Activated CD4-positive, alpha-beta memory T cell treated with anti-CD3 and anti-CD28 coated beads for 36 hours (primary cell): ENCODE measurements around the gene WDR62. TPM values are rescaled to one million over a fixed set of nuclear protein-coding genes. Genes with fewer than 3 reads are reported as not detected.
A peak's percentile ranks its signal among the peaks of the same experiment; 100 is the strongest.
"Not testable (repeated sequence)": the region's sequence is repeated elsewhere in the genome, so short reads cannot be mapped to it uniquely, and the experiment has no call there.

Source experiments
- CTCF ChIA-PET: fragments of 350-600 bp; sonication (Branson Sonifier 250); formaldehyde crosslinking; loops from one replicate; lab custom pipeline; 2021; ENCODE audit warnings: antibody characterized with exemption, inconsistent platforms; lab: Charles Lee
- POLR2A ChIA-PET: fragments of 350-600 bp; sonication (Branson Sonifier 250); formaldehyde crosslinking; loops from one replicate; lab custom pipeline; 2021; ENCODE audit warnings: antibody characterized with exemption; lab: Charles Lee
- DNase-seq: peaks from one replicate; pipeline ENCODE4 v3.0.0-alpha.2; 2020
- H3K27ac Mint-ChIP-seq: one replicate; pipeline ENCODE4 v1.8.0; 2021; ENCODE audit warnings: mixed read lengths
- H3K27me3 Mint-ChIP-seq: one replicate; pipeline ENCODE4 v1.8.0; 2021; ENCODE audit warnings: mixed read lengths
- H3K36me3 Mint-ChIP-seq: one replicate; pipeline ENCODE4 v1.8.0; 2021; ENCODE audit warnings: mixed read lengths
- H3K4me1 Mint-ChIP-seq: one replicate; pipeline ENCODE4 v1.8.0; 2021; ENCODE audit warnings: low read depth, mixed read lengths
- H3K4me3 Mint-ChIP-seq: one replicate; pipeline ENCODE4 v1.8.0; 2021; ENCODE audit warnings: mild to moderate bottlenecking, mixed read lengths
- H3K9me3 Mint-ChIP-seq: one replicate; pipeline ENCODE4 v1.8.0; 2021; ENCODE audit warnings: mixed read lengths
- intact Hi-C: fragments of 100-400 bp; cut with micrococcal nuclease; formaldehyde crosslinking; loops from one replicate; pipeline ENCODE4 v1.15.1; 2023
- total RNA-seq, 2 experiments: library from RNA; stranded (reverse); gene quantifications; one replicate each; pipeline ENCODE4 v1.2.3, GENCODE V29; 2021

Gene WDR62
- total RNA-seq, 2 experiments from 2014 or later = 16.8 to 17.7 TPM

DNA sequence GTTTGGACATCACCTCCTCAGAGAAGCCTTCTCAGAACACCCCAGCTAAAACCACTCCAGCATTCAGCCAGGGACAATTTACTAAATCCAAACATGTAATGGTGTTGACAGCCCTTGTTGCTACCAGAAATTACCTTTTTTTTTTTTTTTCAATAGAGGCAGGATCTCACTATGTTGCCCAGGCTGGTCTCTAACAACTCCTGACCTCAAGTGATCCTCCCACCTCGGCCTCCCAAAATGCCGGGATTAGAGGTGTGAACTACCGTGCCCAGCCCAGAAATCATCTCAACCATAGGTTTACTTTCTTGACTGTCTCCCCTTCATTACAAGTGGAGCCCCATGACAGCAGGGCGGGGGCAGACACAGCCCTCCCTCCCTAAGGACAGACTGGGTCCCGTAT, 31.3 kb upstream of the WDR62 start:
- Mint-ChIP-seq H3K27ac (no peak overlapping the region), H3K9me3 (no peaks in the 10 kb centered on the region), H3K4me3 (no peak overlapping the region), H3K27me3 (no peaks in the 10 kb centered on the region), H3K4me1 (no peaks in the 10 kb centered on the region), H3K36me3 (peaks cover 15% of the 10 kb centered on the region)
- intact Hi-C loops = loop anchor here (10.0 kb wide), 1 partner anchor 919 kb away; no protein-coding TSS in a partner anchor
- ChIA-PET CTCF (no interaction called here), POLR2A (no interaction called here)
- no peak for DNase-seq

DNA sequence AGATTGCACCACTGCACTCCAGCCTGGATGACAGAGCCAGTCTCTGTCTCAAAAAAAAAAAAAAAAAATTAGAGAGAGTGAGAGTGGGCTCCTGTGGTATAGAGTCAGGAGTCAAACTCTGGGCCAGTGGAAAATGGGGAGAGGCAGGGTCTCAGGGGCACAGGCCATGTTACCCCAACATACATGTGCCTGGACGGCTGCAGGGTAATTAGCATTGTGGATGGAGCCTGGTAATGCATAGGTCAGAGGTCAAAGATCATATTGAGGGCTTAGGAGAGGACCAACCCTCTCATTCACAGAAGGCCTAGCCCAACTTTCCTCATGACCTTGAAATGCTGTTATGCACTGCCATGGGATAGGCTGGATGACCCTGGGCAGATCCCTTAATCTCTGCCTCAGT, 29.2 kb upstream of the WDR62 start:
- no peak for DNase-seq
- no peak overlapping the region for H3K27ac Mint-ChIP-seq
- H3K27me3 Mint-ChIP-seq = no peaks in the 10 kb centered on the region
- intact Hi-C loops = loop anchor here (10.0 kb wide), 1 partner anchor 921 kb away; no protein-coding TSS in a partner anchor
- ChIA-PET CTCF (no interaction called here), POLR2A (no interaction called here)
- H3K36me3 Mint-ChIP-seq = peaks cover 22% of the 10 kb centered on the region
- H3K4me3 Mint-ChIP-seq = no peak overlapping the region
- H3K9me3 Mint-ChIP-seq = no peaks in the 10 kb centered on the region
- no peaks in the 10 kb centered on the region for H3K4me1 Mint-ChIP-seq

DNA sequence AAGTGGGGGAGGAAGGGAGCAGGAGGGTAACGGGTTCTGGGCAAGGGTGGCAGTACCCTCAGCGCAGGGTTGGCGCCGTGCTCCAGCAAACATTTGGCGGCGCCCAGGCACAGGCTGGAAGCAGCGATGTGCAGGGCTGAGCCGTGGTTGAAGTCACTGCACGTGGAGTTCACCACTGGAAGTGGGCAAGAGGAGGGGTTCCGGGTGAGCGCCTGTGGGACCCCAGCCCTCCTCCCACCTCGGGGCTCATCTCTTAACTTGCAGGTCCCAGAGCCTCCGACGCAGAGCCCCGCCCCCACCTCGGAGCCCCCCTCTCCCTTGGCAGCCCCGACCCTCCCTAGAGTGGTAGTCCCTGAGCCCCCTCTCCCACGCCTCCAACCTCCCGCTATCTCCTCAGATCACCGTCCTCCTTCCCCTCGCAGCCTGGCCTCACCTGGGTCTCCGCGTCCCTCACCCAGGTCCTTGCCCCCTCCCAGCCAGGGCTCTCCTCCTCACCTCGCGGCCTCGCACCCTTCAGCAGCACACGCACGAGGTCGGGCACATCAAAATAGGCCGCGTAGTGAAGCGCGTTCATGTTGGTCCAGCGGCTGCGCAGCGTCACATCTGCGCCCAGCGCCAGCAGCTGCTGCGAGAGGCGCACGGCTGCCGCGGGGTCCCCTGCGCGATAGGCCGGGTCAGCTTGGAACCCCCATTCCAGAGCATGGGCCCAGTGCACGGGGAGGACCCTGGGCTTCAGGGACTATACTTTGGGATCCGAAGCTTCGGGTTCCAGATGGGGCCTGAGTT, 28.4 kb upstream of the WDR62 start:
- DNase-seq = no peak
- Mint-ChIP-seq H3K9me3 (no peaks in the 10 kb centered on the region), H3K4me1 (no peaks in the 10 kb centered on the region), H3K36me3 (peaks cover 21% of the 10 kb centered on the region), H3K27ac (no peak overlapping the region), H3K4me3 (no peak overlapping the region), H3K27me3 (no peaks in the 10 kb centered on the region)
- CTCF ChIA-PET = no interaction called here
- POLR2A ChIA-PET = no interaction called here
- intact Hi-C loops = loop anchor here (10.0 kb wide), 1 partner anchor 921 kb away; no protein-coding TSS in a partner anchor

DNA sequence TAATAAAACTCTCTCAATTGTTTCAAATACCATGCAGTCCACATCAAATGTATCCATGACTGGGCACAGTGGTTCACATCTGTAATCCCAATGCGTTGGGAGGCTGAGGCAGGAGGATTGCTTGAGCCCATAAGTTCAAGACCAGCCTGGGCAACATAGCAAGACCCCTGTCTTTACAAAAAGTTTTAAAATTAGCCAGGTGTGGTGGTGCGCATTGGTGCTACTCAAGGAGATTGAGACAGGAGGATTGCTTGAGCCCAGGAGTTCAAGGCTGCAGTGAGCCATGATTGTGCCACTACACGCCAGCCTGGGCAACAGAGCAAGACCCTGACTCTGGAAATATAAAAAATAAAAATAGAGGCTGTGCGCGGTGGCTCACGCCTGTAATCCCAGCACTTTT, 27.0 kb upstream of the WDR62 start:
- Mint-ChIP-seq H3K9me3 (no peaks in the 10 kb centered on the region), H3K27me3 (no peaks in the 10 kb centered on the region), H3K4me3 (no peak overlapping the region), H3K27ac (no peak overlapping the region), H3K36me3 (peaks cover 24% of the 10 kb centered on the region), H3K4me1 (peaks cover 5% of the 10 kb centered on the region)
- CTCF ChIA-PET = no interaction called here
- intact Hi-C loops = loop anchor here (10.0 kb wide), 1 partner anchor 923 kb away; no protein-coding TSS in a partner anchor
- POLR2A ChIA-PET = no interaction called here
- no peak for DNase-seq

DNA sequence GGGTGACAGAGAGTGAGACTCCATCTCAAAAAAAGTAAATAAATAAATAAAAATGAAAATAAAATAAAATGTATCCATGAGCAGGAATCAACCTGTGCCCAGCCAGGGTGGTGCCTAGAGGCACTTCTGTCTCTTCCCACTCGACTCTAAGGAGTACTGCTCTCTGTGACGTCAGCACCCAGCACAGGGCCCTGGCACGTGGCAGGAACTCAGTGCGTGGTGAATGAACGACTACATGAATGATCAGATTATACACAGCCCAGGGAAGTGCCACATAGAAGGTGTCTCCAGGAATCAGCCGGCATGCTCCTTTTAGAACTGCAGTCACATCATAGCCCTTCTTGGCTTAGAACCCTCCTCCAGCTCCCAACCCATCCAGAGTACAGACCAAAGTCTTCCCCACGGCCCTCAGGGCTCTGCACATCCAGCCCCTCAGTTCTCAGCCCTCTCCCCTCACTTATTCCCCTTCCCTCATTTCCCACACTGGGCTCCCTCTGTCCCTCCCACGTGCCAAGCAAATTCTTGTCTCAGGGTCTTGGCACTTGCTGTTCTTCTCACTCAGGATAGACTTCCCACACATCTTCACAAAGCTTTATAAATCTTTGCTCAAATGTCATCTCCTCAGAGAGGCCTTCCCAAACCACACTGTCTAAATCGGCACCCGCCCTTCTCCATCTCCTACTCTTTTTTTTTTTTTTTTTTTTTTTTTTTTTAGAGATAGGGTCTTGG, 26.2 kb upstream of the WDR62 start:
- intact Hi-C loops = loop anchor here (10.0 kb wide), 1 partner anchor 924 kb away; no protein-coding TSS in a partner anchor

DNA sequence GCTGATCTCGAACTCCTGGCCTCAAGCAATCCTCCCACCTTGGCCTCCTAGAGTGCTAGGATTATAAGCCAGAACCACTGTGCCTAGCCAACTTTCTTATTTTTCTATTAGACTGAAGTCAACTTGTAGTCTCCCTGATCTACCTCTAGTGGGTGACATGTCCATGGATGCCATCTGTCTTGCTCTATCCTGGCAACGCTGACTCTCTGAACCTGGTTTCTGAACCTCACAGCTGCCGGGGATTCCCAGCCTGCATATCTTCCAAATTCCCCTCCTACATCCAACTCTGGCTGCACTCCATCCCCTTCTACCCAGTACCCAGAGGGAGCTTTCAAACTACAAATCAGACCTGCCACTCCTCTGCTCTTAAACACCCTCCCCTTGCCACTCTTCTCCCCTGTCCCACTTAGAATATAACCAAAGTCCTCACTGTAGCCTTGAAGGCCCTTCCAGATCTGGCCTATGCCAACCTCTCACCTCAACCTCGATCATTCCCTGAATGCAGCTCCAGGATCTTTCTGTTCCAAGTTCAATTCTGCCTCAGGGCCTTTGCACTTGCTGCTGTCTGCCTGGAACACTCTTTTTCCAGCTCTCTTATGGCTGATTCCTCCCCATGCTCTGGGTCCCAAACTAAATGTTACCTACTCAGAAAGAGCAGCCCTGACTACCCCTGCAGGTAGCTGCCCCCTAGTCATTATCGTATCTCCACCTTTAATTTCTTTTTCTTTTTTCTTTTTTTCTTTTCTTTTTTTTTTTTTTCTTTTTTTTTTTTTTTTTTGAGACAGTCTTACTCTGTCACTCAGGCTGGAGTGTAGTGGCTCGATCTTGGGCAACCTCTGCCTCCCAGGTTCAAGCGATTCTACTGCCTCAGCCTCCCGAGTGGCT, 24.2 kb upstream of the WDR62 start:
- Mint-ChIP-seq H3K9me3 (no peaks in the 10 kb centered on the region), H3K27me3 (no peaks in the 10 kb centered on the region), H3K27ac (no peak overlapping the region), H3K4me3 (no peak overlapping the region), H3K4me1 (peaks cover 24% of the 10 kb centered on the region), H3K36me3 (peaks cover 29% of the 10 kb centered on the region)
- no peak for DNase-seq
- ChIA-PET CTCF (no interaction called here), POLR2A (interaction anchor here (0.6 kb wide), 1 partner anchor 13 kb away, joined by 3 read pairs; no protein-coding TSS in a partner anchor)
- intact Hi-C loops = no loop called here

More for the DNA sequence above, 26.2 kb upstream of the WDR62 start:
- Mint-ChIP-seq H3K4me1 (peaks cover 10% of the 10 kb centered on the region), H3K9me3 (no peaks in the 10 kb centered on the region), H3K27me3 (no peaks in the 10 kb centered on the region), H3K27ac (no peak overlapping the region), H3K36me3 (peaks cover 19% of the 10 kb centered on the region), H3K4me3 (no peak overlapping the region)
- CTCF ChIA-PET = no interaction called here
- DNase-seq = no peak
- POLR2A ChIA-PET = interaction anchor here (0.8 kb wide), 1 partner anchor 33 kb away, joined by 3 read pairs; no protein-coding TSS in a partner anchor

DNA sequence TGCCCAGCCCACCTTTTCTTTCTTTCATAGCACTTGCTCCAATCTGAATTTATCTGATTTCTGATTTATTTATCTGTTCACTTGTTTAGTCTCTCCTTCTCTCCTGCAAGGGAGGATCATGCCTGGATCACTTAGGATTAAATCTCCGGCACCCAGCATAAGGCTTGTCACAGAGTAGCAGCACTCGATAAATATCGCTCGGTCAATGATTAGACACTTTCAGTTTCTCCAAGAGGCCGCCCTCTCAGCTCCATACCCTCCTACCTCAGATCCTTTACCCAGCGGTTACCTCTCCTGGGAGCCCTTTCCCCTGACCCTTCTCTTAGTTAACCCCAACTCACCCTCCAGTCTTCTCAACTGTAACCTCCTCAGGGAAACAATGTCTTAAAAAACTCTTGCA, 23.4 kb upstream of the WDR62 start:
- POLR2A ChIA-PET = interaction anchor here (0.6 kb wide), 1 partner anchor 12 kb away, joined by 3 read pairs; no protein-coding TSS in a partner anchor
- CTCF ChIA-PET = no interaction called here
- Mint-ChIP-seq H3K36me3 (peaks cover 29% of the 10 kb centered on the region), H3K27ac (no peak overlapping the region), H3K9me3 (no peaks in the 10 kb centered on the region), H3K27me3 (no peaks in the 10 kb centered on the region), H3K4me3 (no peak overlapping the region), H3K4me1 (peaks cover 30% of the 10 kb centered on the region)
- no peak for DNase-seq
- intact Hi-C loops = no loop called here

DNA sequence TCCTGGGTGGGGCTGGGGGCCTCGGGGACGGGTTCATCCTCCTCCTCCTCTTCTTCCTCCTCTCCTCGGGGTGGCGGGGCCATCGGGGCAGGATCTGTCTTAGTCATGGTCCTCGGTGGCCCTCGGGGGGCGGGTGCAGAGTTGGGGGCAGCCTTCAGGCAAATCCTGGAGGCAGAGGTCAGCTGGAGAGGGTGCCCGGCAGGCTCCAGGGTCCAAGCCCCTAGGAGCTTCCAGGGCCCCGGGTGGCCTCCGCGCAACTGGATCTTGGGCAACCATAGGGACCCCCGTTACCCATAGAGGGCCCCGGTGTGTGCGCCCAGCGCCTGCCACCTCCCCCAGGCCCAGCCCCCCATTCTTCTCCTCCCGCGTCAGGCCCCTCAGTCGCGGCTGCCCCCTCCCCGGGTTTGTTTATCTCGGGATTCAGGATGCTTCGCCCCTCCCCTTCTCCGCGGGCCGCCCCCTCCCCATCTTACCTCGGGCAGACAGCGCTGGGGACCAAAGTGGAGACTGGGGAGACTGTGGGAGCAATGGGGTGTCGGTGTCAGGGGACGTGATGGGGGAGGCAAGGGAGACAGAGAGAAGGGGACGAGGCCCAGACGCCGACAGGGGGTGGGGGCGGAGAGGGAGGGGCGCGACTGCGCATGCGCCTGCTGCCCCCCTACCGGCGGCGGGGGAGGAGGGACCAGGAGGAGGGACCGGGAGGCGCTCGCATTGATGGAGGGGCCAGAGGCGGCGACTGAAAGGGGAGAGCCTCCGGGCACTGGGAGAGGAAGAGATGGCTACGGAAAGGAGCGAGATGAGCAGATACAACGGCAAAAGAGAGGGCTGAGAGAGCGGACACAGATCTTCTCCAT, 22.2 kb upstream of the WDR62 start, which contains the start of gene CLIP3:
CLIP3 (minus strand) TSS at position 623 of the 854 bp plus-strand sequence; CDS start at position 107, 516 bp downstream.
- H3K27ac Mint-ChIP-seq = no peak within 1 kb of the TSS
- intact Hi-C loops = no loop called here
- ChIA-PET CTCF (no interaction called here), POLR2A (no interaction called here)
- no peaks in the 10 kb centered on the region for H3K9me3 Mint-ChIP-seq
- H3K27me3 Mint-ChIP-seq = no peaks in the 10 kb centered on the region
- H3K36me3 Mint-ChIP-seq = peaks cover 25% of the 10 kb centered on the region
- peaks cover 35% of the 10 kb centered on the region for H3K4me1 Mint-ChIP-seq
- DNase-seq = peak; percentile 38
- no peak within 1 kb of the TSS for H3K4me3 Mint-ChIP-seq

DNA sequence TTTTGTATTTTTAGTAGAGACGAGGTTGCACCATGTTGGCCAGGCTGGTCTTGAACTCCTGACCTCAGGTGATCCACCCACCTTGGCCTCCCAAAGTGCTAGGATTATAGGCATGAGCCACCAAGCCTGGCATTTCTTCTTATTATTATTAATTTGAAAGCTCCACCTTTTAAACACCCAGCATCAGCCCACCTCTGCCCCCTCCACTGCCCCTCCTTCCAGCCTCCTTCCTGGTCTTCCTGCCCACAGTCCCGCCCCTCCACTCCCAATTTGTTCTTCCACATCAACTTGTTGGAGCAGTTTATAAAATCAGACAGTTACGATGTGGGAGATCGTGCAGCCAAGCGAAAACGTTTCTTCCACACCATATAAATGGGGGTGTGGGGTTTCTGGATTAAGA, 14.2 kb upstream of the WDR62 start:
- DNase-seq = no peak
- intact Hi-C loops = no loop called here
- ChIA-PET CTCF (no interaction called here), POLR2A (no interaction called here)
- Mint-ChIP-seq H3K9me3 (no peaks in the 10 kb centered on the region), H3K4me3 (no peak overlapping the region), H3K4me1 (peaks cover 11% of the 10 kb centered on the region), H3K36me3 (no peaks in the 10 kb centered on the region), H3K27ac (no peak overlapping the region), H3K27me3 (no peaks in the 10 kb centered on the region)

DNA sequence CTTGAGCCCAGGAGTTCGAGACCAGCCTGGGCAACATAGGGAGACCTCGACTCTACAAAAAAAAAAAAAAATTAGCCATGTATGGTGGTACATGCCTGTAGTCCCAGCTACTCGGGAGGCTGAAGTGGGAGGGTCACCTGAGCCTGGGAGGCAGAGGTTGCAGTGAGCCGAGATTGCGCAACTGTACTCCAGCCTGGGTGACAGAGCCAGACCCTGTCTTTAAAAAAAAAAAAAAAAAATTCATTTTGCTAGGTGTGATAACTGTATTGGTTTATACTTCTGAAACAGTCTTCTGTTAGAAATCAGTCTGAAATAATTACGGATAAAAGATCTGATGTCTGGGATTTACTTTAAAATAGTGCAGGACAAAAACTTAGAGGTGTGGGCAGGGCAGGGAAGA, 13.6 kb upstream of the WDR62 start:
- DNase-seq, CTCF ChIA-PET, intact Hi-C loops, H3K27ac Mint-ChIP-seq, H3K4me3 Mint-ChIP-seq, H3K4me1 Mint-ChIP-seq, H3K27me3 Mint-ChIP-seq, POLR2A ChIA-PET, H3K36me3 Mint-ChIP-seq, H3K9me3 Mint-ChIP-seq: not testable (repeated sequence)

DNA sequence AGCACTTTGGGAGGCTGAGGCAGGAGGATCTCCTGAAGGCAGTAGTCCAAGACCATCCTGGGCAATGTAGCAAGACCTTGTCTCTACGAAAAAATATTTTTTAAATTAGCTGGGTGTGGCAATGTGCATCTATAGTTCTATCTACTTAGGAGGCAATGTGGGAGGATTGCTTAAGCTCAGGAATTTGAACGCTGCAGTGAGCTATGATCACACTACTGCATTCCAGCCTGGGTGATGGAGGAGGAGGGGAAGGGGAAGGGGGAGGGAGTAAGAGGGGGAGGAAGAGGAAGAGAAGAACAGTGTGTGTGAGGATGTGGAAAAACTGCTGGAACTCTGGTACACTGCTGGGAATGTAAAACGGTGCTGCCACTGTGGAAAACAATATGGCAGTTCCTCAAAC, 12.9 kb upstream of the WDR62 start:
- peaks cover 5% of the 10 kb centered on the region for H3K36me3 Mint-ChIP-seq
- CTCF ChIA-PET = no interaction called here
- peaks cover 5% of the 10 kb centered on the region for H3K4me1 Mint-ChIP-seq
- POLR2A ChIA-PET = no interaction called here
- intact Hi-C loops = no loop called here
- H3K27ac Mint-ChIP-seq = no peak overlapping the region
- H3K9me3 Mint-ChIP-seq = no peaks in the 10 kb centered on the region
- H3K4me3 Mint-ChIP-seq = no peak overlapping the region
- H3K27me3 Mint-ChIP-seq = no peaks in the 10 kb centered on the region
- DNase-seq = no peak
